Choroid plexus epithelial cell (primary cell): ENCODE data around the gene NEU4.
"Not testable (repeated sequence)": the region's sequence is repeated elsewhere in the genome, so short reads cannot be mapped to it uniquely, and the experiment has no call there.

ENCODE experiments used
- DNase-seq: peaks from one replicate; pipeline ENCODE4 v3.0.0-alpha.2; 2010; ENCODE audit warnings: low read depth
- H3K4me3 ChIP-seq: 2 replicates; pipeline ENCODE4 v1.5.1; 2011; ENCODE audit warnings: low read depth, mild to moderate bottlenecking, control low read depth, low read length, moderate library complexity
- TF ChIP-seq, protein P1 (sequence below): conservative IDR thresholded peaks from 2 replicates; pipeline ENCODE4 v1.5.1; 2011; ENCODE audit warnings: low read depth, mild to moderate bottlenecking, control low read depth, inconsistent platforms, low read length, moderate library complexity

NEU4 gene

DNA sequence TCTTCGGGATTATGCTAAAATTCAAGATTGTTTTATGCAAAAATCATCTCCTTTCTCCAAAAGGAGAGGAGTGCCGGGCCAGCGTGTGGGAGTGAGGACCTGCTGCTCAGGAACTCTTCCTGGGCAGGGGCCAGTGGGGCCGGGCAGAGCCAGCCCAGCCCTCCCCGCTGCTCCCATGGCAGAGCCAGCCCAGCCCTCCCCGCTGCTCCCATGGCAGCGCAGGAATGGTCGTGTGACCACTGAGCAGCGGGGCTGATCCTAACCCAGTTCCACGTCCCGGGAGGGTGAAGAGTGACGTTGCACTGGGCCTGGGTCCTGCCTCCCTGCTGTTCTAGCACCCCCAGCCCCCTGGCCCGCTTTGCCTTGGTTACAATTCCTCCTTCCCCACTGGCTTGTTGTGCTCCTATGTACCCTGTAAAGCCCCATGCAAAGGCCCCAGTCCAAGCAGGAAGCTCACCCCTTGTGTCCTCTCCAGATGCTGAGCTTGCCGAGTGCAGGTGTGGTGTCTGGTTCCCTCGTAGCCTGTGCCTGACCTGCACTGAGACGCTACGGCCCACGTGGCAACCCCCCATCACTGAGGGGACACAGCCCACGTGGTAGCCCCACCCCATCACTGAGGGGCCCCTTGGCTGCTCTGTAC is 11.4 kb upstream of the NEU4 start:
- H3K4me3 ChIP-seq: no peak overlapping the region
- no peak for DNase-seq
- TF ChIP-seq, protein P1, sequence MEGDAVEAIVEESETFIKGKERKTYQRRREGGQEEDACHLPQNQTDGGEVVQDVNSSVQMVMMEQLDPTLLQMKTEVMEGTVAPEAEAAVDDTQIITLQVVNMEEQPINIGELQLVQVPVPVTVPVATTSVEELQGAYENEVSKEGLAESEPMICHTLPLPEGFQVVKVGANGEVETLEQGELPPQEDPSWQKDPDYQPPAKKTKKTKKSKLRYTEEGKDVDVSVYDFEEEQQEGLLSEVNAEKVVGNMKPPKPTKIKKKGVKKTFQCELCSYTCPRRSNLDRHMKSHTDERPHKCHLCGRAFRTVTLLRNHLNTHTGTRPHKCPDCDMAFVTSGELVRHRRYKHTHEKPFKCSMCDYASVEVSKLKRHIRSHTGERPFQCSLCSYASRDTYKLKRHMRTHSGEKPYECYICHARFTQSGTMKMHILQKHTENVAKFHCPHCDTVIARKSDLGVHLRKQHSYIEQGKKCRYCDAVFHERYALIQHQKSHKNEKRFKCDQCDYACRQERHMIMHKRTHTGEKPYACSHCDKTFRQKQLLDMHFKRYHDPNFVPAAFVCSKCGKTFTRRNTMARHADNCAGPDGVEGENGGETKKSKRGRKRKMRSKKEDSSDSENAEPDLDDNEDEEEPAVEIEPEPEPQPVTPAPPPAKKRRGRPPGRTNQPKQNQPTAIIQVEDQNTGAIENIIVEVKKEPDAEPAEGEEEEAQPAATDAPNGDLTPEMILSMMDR: no peak

DNA sequence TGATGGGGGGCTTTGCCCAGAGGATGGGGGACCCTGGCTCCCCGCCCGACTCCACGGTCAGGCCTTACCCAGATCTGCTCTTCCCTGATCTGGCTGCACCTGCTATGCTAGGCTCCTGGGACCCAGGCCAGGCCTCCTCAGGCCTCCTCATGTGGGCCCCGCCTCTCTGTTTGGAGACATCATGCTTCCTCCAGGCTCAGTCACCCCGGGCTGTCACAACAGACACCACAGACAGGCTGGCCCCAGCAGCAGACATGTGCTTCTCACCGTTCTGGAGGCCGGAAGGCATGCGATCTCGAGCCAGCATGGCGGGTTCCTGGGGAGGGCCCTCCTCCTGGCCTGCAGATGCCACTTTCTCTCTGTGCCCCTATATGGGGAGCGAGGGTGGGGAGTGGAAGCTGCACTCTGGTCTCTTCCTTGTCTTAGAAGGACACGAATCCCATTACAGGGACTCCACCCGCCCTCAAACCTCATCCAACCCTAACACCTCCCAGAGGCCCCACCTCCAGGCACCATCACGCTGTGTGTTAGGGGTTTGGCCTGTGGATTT is 10.8 kb upstream of the NEU4 start:
- DNase-seq: no peak
- no peak overlapping the region for H3K4me3 ChIP-seq
- TF ChIP-seq, protein P1: no peak

DNA sequence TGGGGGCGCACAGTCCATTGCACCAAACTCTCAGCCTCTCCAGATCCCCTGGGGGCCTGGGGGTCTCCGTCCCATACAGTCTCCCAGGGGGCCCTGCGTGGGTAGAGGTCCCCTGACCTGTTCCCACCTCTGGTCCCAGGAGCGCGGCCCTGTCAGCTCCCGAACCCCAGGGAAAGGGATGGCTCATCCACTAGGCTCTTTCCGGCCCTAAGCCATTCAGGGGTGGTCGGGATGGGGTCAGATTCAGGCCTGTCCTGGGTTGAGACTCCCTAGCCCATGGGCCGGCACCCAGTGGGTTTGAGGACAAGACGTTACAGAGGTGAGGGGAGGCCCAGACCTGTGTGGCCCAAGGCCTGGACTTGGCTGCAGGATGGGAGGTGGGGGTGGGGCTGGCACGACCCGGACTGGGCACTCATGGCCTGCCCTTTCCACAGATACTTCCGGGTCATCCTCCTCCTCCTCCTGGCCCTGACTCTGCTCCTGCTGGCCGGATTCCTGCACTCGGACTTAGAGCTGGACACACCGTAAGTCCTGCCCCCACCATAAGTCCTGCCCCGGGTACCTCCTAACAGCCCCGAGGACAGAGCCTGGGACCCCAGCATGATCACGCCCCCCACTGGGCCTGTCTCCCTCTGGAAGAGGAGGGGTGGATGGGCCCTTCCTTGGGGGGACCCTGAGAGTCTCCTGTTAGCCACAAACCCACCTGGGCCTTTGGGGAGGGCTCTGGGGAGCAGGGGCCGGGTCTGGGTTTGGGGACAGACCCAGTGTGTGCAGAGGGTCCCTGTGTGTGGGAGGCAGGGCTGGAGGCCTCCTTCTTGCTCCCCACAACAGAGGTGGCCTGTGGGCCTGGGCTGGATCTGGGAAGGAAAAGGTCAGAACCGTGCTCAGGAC is 10.1 kb upstream of the NEU4 start:
- H3K4me3 ChIP-seq: no peak overlapping the region
- DNase-seq: no peak
- TF ChIP-seq, protein P1: no peak

DNA sequence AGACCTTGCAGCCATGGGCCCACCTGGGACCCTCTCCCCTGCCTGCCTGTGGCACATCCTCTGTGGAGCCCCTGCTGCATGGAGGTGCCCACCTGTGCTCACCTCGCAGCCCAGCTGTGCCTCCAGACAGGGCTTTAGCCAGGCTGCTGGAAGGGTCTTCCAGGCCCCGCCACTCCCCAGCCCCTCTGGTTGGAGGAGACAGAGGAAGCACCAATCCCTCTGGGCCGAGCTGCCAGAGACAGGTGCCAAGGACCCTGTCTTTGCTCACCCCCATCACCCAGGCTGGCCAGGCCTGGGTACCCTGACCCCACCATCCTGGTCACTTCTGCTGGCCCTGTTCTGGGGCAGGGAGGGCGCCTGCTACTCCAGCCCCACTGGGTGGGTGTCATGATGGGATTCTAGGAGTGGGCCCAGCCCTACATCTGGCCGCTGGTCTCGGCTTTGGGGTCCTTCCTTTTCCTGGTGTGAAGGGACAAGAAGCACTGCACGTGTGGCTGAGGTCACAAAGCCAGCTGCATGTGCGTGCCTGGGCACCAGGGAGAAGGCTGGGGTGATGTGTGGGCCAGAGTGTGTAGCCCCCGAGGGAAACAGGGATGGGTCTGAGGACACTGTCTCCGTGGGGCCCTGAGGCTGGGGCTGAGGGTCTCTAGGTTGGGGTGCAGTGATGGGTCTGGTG is 9.3 kb upstream of the NEU4 start:
- H3K4me3 ChIP-seq: no peak overlapping the region
- TF ChIP-seq, protein P1: no peak
- DNase-seq: no peak

DNA sequence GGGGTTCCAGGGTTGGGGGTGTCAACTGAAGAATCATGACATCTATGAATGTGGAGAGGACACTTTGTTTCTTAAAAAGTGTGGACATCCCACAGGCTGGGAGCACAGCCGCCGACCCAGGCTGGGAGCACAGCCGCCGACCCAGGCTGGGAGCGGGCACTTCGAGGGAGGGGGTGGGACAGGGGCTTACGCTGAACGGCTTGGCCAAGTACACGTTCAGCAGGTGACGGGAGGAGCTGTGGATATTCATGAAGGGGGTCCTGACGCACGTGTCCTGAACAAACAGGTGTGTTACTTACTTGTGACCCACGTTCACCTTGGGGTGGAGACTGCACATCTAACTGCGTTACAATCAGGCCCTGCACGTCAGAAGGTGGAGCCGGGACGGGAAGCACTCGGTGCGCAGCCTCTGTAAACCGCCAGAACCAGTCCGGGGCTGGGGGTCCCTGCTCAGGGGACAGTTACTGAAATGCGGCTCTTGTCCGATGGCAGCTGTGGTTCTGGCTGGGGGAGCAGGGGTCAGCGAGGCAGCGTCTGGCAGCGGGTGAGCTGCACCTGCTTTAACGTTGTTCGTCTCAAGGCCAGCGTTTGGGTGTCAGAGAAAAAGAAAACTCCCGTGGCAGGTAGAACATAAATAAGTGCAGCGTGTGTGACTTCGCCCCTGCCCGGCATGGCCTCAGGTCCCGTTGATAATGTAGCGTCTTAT is 8.6 kb upstream of the NEU4 start:
- H3K4me3 ChIP-seq, DNase-seq: not testable (repeated sequence)

DNA sequence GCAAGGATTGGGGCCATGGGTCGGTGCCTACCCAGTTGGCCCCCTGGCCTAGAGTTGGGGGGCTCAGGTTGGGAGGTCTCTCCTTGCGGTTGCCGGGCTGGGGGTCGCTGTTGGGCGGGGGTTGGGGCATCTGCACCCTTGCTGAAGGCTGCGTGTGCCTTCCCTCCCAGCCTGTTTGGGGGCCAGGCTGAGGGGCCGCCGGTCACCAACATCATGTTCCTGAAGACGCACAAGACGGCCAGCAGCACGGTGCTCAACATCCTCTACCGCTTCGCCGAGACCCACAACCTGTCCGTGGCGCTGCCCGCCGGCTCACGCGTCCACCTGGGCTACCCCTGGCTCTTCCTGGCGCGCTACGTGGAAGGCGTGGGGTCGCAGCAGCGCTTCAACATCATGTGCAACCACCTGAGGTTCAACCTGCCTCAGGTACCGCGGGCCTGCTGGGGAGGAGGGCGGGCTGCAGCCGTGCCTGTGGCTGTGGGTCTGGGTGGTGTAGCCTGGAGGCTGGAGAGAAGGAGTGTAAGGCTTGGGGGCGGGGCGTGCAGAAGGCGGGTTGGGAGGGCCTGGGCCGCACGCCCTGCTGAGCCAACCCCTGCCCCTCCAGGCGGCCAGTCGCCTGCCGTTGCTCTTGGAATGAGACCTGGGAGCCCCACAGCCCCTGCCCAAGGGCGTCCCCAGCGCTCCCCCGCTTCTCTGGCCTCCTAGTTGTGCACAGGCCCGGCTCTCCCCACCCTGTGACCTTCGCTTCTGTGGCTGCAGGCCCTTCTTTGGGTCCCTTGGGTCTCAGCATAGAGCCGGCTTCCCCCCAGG is 7.2 kb upstream of the NEU4 start:
- DNase-seq: no peak
- no peak overlapping the region for H3K4me3 ChIP-seq
- TF ChIP-seq, protein P1: no peak
